Measurements from ENCODE around the gene AUTS2.

The AUTS2 gene

DNA sequence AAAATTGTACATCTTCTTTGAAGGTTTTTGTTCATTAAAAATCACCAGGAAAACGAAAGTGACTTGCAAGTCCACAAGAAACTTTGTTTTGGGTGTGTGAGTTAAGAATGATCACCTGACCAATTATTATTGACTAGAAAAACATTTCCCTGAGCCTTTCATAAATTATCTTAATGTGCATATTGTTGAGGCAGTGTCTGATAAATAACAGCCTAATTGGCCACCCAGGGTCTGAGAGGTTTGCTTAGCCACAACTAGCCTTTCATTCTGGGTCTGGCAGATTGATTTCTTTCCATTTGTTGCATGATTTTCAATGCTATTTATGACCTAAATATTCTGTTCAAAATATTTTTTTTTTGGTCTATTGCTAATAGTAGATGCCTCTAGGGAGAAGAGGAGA is 152.8 kb downstream of the AUTS2 start:
- TF ChIP-seq, protein P1, sequence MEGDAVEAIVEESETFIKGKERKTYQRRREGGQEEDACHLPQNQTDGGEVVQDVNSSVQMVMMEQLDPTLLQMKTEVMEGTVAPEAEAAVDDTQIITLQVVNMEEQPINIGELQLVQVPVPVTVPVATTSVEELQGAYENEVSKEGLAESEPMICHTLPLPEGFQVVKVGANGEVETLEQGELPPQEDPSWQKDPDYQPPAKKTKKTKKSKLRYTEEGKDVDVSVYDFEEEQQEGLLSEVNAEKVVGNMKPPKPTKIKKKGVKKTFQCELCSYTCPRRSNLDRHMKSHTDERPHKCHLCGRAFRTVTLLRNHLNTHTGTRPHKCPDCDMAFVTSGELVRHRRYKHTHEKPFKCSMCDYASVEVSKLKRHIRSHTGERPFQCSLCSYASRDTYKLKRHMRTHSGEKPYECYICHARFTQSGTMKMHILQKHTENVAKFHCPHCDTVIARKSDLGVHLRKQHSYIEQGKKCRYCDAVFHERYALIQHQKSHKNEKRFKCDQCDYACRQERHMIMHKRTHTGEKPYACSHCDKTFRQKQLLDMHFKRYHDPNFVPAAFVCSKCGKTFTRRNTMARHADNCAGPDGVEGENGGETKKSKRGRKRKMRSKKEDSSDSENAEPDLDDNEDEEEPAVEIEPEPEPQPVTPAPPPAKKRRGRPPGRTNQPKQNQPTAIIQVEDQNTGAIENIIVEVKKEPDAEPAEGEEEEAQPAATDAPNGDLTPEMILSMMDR (IDR thresholded peaks at IDR 0.05; ENCODE audit: control insufficient read depth, extremely low read depth, insufficient read depth): no peak
- no peak for DNase-seq (ENCODE audit: low read depth)
- no peak overlapping the region for H3K4me3 ChIP-seq (ENCODE audit: low read depth, low read length)

DNA sequence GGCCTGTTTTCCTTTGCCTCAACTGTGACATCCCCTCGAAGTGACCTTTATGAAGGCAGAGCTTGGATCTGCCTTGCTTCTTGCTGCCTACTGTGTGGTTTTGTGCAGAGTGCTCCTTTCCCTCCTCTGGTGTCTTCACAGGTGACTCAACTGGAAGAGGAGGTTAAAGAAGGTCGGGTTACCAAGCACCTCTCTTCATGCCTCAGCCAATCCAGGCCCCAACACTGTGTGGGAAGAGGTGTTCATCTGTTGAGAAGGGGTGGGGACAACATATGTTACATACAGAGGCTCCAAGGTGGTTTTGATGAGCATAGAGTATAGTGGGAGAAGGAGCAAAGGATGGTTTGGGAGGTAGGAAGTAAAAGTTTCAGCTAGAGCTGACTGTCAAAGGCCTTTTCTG is 155.7 kb downstream of the AUTS2 start:
- H3K4me3 ChIP-seq (ENCODE audit: low read depth, low read length): no peak overlapping the region
- TF ChIP-seq, protein P1 (IDR thresholded peaks at IDR 0.05; ENCODE audit: control insufficient read depth, extremely low read depth, insufficient read depth): no peak
- no peak for DNase-seq (ENCODE audit: low read depth)

DNA sequence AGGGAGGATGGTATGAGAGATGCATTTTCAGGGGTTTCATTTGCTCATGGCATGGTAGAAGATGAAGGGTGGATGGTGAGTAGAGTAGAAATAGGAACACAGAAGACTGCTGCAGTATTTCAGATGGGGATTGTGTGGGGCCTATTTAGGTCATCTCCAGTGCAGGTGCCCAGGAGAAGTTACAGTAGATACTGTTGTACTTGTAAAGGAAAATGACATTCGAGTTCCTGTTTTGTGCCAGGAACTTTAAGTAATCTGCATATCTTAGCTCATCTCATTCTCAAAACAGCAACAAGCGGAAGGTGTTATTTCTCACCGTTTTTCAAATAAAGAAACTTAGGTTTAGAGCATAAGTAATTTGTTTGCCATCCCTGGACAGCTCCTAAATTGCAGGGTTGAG is 156.2 kb downstream of the AUTS2 start:
- DNase-seq (ENCODE audit: low read depth): no peak
- TF ChIP-seq, protein P1 (IDR thresholded peaks at IDR 0.05; ENCODE audit: control insufficient read depth, extremely low read depth, insufficient read depth): no peak

DNA sequence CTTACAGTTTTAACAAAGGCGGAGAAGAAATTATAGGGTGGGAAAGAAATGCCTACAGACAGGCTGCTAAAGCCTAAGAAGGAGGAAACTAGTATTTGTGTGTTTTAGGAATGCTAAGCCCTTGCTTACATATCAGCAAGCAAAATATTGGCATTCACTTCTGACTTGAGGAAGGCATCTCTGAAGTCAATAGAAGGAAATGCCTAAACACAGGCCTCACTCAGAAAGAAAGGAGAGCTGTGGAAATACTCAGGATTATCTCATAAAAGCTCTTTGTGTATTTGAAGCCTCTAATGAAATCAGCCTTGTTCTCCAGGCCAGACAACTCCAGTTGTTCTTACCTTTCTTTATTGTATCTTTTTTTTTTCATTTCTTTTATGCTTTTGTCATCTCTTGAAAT is 158.0 kb downstream of the AUTS2 start:
- DNase-seq (ENCODE audit: low read depth): no peak
- TF ChIP-seq, protein P1 (IDR thresholded peaks at IDR 0.05; ENCODE audit: control insufficient read depth, extremely low read depth, insufficient read depth): no peak
- H3K4me3 ChIP-seq (ENCODE audit: low read depth, low read length): no peak overlapping the region

More for the DNA sequence above, 156.2 kb downstream of the AUTS2 start:
- H3K4me3 ChIP-seq (ENCODE audit: low read depth, low read length): no peak overlapping the region

DNA sequence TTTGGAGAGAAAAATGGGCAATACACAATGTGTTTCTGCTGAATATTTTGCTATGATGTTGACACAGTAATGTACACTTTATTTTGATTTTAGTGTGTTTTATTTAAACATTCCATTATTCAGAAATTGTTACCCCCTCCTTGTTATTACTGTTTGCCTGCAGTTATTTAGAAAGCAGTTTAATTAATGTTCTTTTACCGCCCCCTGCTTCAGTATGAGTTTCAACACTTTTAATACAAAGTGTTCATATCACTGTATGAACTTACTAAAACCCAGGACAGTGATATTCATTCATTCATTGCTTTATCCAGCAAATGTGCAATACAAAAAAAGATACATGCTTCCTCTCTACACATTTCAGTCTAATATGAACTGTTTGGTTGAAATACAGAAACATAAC is 159.3 kb downstream of the AUTS2 start:
- no peak for DNase-seq (ENCODE audit: low read depth)
- TF ChIP-seq, protein P1 (IDR thresholded peaks at IDR 0.05; ENCODE audit: control insufficient read depth, extremely low read depth, insufficient read depth): no peak; the same call in 1 of the 2 replicates
- H3K4me3 ChIP-seq (ENCODE audit: low read depth, low read length): no peak overlapping the region

DNA sequence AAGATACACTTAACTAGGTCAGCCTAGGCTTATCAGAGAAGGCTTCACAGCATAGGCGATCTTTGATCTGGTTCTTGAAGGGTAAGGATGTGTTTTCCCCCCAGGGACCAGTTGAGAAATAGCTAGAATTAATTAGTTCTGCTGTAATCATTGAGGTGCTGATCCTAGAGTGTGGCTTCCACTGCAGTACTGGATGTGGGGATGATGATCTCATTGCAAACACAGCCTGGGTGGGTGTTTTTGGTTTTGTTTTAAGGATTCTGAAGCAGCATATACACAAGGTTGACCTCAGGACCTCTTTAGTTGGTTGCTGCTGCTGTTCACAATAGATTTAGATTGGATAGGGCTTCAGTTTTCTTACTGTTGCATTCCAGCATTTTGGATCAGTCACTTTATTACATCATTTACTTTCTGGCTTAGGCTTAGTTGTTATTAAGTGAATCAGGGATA is 159.7 kb downstream of the AUTS2 start:
- TF ChIP-seq, protein P1 (IDR thresholded peaks at IDR 0.05; ENCODE audit: control insufficient read depth, extremely low read depth, insufficient read depth): no peak
- H3K4me3 ChIP-seq (ENCODE audit: low read depth, low read length): no peak overlapping the region
- DNase-seq (ENCODE audit: low read depth): no peak

DNA sequence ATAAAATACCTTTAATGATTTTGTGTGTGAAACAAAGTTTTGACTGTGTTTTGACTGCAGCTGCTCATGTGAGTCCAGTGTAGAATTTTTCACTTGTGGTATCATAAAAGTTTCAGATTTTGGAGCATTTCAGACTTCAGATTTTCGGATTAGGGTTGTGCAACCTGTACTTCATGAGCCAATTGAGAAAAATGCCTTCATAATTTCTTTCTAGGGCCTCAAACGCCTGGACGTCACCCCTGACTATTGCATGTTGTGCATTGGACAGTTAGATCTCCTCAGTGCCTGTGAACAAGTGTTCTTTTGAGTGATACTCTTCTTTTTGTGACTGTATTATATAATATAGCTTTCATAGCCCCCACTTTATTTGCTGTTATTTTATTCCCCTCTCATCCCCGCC is 161.1 kb downstream of the AUTS2 start:
- DNase-seq (ENCODE audit: low read depth): no peak
- no peak overlapping the region for H3K4me3 ChIP-seq (ENCODE audit: low read depth, low read length)
- TF ChIP-seq, protein P1 (IDR thresholded peaks at IDR 0.05; ENCODE audit: control insufficient read depth, extremely low read depth, insufficient read depth): no peak

Data from LNCaP clone FGC (cell line).